Activated CD4-positive, alpha-beta T cell treated with anti-CD3 and anti-CD28 coated beads, Interleukin-2, Interleukin-6, amounts not matched to agents 100 ng/mL and 50 ng/mL, durations not matched to agents 16 hours and 8 hours (primary cell): ENCODE results near the gene PRSS22.

Experiments used
- DNase-seq: peaks from one replicate; pipeline ENCODE4 v3.0.0-alpha.2; 2020

Gene PRSS22

GRCh38 chr16:2879854-2880508 is 22.0 kb upstream of the PRSS22 start:
- DNase-seq = no peak

GRCh38 chr16:2874912-2875362 is 17.0 kb upstream of the PRSS22 start:
- DNase-seq = peak; percentile 83

DNA sequence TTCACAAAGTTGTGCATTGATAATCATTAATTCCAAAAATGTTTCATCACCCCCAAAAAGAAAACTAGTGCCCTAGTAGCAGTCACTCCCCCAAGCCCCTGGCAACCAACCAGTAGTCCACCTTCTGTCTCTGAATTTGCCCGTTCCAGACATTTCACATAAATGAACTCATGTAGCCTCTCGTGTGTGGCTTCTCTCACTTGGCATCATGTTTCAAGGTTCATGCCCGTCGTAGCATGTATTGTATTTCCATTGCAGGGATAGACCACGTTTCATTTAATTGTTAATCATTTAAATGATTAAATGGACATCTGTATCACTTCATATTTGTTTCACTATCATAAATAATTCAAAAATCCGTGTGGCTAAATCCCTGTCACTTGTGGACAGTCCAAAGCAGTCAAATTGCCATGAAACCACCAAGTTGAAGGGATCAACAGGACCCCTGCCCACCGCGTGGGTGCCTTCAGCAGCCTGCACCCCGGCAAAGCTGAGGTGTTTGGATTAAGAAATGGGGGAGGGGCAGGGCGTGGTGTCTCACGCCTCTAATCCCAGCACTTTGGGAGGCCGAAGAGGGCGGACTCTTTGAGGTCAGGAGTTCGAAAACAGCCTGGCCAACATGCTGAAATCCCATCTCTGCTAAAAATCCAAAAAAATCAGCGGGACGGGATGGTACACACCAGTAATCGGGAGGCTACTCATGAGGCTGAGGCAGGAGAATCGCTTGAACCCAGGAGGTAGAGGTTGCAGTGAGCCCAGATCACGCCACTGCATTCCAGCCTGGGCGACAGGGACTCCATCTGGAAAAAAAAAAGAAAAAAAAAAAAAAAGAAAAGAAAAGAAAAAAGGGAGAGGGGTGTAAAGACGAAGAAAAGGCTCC is 16.3 kb upstream of the PRSS22 start:
- no peak for DNase-seq

- no peak for DNase-seq
These were observed 14.0 kb upstream of the PRSS22 start for GRCh38 chr16:2871926-2872325.

DNA sequence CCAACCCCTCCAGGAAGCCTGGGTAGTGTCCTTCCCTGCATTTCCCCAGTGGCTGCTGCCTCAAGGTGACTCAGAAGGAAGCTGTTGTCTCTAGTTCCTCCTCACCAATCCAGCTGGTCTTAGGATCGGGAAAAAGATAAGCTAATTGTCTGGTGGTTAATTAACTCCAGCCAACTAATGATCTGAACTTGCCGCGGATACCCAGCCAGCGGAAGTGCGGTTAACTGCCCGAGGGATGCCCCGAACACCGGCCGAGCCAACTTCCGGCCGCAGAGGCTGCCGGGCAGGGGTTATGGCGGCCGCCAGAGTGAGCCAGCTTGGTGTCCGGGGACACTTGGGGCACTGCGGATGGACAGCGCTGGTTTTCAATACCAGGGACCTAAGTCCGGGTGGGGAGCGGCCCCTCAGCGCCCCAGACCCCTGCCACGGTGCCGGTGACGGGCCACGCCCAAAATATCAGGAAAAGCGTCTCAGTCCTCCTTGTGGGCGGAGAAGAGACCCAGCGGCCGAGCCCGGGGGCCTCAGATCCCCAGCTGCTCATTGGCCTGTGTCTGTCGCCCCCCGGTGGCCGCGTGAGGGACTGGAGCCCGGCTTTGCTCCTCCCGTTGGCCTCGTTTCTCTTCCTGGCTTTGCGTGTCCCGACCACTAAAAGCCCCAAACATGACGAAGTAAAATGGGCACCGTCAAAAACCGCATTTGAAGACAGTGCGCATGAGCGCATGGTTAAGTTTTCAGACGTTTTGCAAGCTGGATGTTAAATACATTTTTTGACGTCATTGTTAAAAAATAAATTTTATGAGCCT is 10.2 kb upstream of the PRSS22 start:
- peak; percentile 98 for DNase-seq

DNA sequence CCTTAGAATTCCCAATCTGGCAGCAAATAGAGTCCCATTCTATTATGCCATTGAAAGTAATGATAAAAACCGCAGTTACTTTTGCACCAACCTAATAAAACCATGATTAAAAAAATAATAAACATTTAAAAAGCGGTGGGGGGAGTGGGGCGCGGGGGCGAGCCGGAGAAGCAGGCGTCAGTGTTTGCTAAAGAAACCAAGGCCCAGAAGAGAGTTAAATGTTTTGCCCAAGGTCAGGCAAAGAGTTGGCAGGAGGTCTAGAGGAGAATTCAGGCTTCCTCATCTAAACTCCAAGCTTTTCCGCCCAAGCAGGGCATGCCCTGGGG is 9.7 kb upstream of the PRSS22 start:
- no peak for DNase-seq

- no peak for DNase-seq
These were observed 8.5 kb upstream of the PRSS22 start for GRCh38 chr16:2866431-2866830.

DNA sequence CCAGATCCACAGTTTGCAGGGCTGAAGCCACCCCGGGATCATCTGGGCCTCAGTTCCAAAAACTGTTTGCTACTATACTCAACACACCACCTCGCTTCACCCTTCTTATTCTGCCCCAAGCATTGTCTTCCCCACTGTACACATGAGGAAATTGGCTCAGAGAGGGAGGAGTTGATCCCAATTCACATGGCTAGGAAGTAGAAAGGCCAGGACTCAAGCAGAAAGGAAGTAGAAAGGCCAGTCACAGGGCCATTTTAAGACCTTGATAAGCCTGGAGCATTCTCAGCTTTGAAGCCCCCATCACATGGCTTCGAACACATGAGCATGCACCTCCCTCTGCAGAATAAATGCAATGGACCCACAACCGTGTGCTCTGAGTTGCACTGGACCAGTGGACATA is 7.7 kb upstream of the PRSS22 start:
- DNase-seq = no peak

DNA sequence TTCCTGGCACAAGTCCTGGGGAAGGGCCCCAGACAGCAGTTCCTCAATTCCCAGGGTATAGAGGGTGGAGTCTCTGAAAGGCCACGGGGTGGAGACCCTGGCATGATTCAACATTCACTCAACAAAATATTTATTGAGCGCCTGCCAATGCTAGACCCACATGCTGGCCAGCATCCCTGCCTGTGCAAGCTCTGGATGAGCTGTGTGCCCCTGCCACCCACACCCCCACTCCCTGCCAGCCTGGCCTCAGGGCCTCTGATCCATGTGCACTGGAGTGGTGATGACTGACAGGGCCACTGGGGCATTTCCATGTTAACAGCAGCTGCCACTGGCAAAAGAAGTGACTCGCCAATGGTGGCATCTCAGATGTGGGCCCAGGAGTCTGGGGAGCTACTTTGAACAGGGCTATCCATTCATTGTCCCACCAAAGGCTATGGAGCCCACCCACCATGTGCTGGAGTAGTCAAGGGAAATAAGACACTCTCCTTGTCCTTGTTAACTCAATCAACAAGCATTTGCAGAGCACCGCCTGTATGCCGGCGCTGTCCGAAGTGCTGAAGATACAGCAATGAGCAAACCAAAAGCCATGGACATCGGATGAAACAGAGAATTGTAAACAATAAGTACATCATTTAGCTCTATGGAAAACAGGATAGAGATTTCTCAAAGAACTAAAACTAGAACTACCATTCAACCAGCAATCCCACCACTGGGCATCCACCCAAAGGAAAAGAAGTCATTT is 3.0 kb upstream of the PRSS22 start:
- no peak for DNase-seq

GRCh38 chr16:2859686-2860265 is 1.8 kb upstream of the PRSS22 start:
- no peak for DNase-seq

DNA sequence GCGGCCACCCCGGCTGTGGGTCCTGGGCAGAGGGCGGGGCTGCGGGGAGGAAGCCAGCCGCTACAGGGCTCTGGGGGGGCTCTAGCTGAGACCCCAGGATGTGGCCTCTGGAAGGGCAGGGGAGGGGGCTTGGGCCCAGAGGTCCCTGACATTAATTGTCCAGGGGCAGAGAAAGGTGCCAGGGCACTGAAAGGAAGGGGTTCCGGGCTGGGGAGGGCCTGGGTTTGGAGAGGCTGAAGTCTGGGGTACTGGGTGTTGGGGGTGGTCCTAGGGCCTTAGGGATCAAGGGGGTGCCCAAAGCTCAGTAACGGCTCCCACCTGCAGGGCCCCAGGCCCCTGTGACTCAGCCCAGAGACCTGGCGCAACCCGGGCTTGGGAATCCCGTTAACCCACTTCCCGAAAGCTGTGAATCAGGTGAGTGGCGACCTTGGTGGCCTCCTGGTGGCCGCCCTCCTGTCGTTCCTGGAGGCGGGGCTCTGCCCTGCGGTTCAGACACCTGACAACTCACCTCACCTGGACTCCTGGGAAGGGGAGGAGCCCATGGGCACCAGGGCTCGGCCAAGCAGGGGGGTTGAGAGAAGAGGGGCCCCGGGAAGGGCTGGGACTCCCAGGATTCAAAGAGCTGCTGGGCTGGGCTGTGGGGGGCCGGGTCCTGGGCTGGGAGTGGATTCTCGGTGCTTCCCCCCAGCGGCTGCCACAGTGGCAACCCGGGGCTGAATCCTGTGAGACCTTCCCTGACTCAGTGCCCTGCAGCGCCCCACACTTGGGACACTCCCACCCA is 465 bp upstream of the PRSS22 start:
- DNase-seq = no peak

- DNase-seq = no peak
These were observed 1.1 kb downstream of the PRSS22 start for GRCh38 chr16:2856686-2857450.

- DNase-seq = no peak
These were observed 1.8 kb downstream of the PRSS22 start for GRCh38 chr16:2856061-2856670.

DNA sequence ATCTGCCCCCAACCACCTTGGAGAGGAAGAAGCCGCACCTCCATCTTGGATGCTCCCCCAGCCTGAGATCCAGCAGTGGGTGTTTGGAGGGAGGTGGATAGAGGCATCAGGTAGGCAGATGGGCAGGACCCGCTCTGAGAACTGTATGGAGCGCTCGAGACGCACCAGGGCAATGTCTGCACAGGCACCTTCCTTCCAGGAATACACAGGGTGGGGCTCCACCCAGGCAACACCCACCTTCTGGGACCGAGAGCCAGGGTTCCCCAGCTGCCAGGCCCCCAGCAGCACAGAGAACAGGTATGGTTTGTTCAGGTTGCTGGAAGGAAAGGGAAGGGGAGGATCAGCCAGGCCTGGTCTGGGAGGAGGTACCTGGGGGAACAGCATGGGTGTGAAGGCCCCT is 2.4 kb downstream of the PRSS22 start:
- no peak for DNase-seq

GRCh38 chr16:2854700-2855309 is 3.2 kb downstream of the PRSS22 start:
- peak; percentile 32 for DNase-seq

- no peak for DNase-seq
These were observed 4.4 kb downstream of the PRSS22 start for GRCh38 chr16:2853531-2854073.

DNA sequence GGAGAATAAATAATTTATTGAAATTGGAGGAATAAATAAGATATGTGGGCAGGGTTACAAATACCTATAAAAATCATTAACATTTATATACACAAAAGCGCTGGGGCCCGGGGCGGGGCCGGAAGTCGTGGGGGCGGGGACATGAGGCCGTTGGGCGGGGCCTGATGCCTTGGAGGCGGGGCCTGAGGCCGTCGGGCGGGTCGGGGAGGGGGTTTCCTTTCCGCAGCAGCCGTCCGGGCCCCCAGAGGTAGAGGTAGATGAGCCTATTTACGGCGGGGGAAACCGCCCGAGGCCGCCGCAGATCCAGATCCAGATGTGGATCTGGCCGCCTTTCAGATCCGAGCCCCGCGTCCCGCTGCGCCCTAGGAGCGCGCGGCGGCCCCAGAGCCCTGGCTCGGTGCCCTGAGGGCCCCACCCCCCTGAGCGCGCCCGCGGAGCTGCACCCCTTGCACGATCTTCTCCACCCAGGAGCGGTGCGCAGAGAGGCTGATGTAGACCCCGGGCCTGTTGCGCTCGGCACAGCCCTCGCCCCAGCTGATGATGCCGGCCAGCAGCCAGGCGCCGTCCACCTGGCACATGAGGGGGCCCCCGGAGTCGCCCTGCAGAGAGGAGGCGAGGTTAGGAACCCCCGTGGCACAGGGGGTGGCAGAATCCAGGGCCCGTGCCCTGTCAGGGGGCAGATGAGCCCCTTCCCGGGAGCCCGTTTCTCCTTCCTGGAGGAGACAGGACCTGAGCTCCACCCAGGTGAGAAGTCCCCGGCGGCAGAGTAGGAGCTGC is 5.1 kb downstream of the PRSS22 start:
- DNase-seq = no peak

- DNase-seq = no peak
These were observed 5.8 kb downstream of the PRSS22 start for GRCh38 chr16:2852003-2852730.
